GM15510 (cell line): ENCODE measurements around the gene NECAP2.

Source experiments
- POLR2A ChIP-seq: IDR thresholded peaks from 3 replicates; pipeline ENCODE4 v1.6.1; 2011; ENCODE audit warnings: borderline replicate concordance; ENCODE audit not compliant: insufficient read length; ENCODE audit errors: extremely low read depth

Gene NECAP2

GRCh38 chr1:16442941-16443340 lies 2.4 kb downstream of the NECAP2 start:
- TF ChIP-seq POLR2A: no peak

GRCh38 chr1:16443975-16444770 lies 3.6 kb downstream of the NECAP2 start:
- TF ChIP-seq POLR2A: no peak

- TF ChIP-seq POLR2A: no peak
Measured at GRCh38 chr1:16445052-16445451, 4.5 kb downstream of the NECAP2 start.

DNA sequence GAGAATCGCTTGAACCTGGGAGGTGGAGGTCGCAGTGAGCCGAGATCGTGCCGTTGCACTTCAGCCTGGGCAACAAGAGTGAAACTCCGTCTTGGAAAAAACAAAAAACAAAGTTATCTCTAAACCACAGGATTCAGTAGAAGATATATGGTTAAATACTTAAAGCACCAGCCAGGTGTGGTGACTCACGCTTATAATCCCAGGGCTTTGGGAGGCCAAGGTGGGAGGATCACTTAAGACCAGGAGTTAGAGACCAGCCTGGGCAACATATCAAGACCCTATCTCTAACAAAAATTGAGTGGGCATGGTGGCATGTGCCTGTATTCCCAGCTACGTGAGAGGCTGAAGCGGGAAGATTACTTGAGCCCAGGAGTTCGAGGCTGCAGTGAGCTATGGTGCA lies 5.6 kb downstream of the NECAP2 start:
- TF ChIP-seq POLR2A: no peak

- TF ChIP-seq POLR2A: no peak
Measured at GRCh38 chr1:16447641-16448040, 7.1 kb downstream of the NECAP2 start.

DNA sequence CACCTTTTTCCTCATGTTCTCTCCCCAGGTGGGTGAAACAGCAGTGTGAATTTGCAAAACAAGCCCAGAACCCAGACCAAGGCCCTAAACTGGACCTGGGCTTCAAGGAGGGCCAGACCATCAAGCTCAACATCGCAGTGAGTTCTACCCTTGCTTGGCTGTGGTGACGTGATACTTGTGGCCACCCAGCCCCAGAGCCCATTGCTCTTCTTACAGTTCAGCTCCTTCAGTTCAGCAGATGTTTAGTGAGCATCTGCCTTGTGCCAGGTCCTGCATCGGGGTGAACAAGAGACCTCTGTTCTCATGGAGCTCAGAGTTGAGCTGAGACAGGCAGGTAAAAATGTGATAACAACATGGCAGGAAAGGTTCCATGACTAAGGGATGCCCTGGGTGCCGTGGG lies 8.5 kb downstream of the NECAP2 start:
- no peak for TF ChIP-seq POLR2A

- TF ChIP-seq POLR2A: no peak
Measured at GRCh38 chr1:16449666-16450065, 9.1 kb downstream of the NECAP2 start.

DNA sequence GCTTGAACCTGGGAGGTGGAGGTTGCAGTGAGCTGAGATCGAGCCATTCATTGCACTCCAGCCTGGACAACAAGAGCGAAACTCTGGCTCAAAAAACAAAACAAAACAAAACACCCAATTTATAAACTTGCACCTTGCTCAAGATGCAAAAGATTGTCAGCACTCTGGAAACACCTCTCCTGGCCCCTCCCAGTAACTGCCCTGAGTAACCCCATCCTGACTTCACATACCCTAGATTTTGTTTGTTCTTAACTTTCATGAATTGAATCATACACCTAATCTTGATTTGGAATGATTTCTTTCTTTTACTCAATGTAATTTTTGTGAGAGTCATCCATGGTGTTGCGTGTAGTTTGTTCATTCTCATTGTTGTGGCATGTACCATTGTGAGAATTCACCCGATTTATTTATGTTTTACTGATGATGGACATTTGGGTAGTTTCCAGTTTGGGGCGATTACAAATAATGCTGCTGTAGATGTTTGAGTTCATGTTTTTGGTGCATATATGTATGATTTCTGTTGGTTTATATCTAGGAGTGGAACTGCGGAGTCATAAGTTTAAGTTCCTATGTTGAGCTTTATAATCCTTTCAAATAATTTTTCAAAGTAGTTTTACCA lies 10.4 kb downstream of the NECAP2 start:
- TF ChIP-seq POLR2A: no peak

GRCh38 chr1:16451841-16452528 lies 11.5 kb downstream of the NECAP2 start:
- TF ChIP-seq POLR2A: no peak

- TF ChIP-seq POLR2A: no peak
Measured at GRCh38 chr1:16458831-16459230, 18.3 kb downstream of the NECAP2 start.

DNA sequence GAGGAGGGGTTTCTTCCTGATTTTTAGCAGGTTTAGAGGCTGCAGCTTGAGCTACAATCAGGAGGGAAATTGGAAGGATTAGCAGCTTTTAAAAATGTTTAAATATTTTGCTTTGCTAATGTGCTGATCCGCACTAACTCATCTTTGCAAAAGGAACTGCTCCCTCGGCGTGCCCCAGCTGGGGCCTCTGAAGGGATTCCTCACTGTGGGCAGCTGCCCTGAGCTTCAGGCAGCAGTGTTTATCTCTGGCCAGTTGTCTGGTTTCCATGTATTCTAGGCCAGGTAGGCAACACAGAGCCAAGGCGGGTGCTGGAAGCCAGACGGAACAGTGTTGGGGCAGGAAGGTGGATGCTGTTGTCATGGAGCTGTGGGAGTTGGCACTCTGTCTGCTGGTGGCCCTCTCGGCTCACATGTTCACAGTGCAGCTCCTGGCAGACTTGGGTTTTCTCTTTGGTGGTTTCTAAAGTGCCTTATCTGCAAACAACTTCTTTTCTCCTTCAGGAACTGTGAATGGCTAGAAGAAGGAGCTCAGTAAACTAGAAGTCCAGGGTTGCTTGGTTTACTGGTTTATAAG lies 18.9 kb downstream of the NECAP2 start:
- no peak for TF ChIP-seq POLR2A

DNA sequence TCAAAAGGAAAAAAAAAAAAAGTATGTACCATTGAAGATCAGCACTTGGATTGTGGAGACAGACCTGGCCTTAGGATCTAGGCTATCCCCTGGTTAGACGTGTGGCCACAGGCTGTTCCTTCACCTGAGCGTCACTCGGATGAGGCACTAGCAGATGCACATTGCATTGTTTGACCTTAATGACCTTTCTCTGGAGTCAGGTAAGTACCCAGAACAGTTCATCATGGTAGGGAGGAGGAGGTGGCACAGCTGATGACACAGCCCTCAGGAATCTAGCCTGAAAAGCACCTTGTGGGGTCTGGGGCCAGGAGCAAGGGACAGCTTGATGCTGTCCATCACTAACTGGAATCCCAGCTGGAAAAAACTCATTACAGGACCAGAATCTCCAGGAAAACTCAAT lies 21.2 kb downstream of the NECAP2 start:
- TF ChIP-seq POLR2A: no peak

DNA sequence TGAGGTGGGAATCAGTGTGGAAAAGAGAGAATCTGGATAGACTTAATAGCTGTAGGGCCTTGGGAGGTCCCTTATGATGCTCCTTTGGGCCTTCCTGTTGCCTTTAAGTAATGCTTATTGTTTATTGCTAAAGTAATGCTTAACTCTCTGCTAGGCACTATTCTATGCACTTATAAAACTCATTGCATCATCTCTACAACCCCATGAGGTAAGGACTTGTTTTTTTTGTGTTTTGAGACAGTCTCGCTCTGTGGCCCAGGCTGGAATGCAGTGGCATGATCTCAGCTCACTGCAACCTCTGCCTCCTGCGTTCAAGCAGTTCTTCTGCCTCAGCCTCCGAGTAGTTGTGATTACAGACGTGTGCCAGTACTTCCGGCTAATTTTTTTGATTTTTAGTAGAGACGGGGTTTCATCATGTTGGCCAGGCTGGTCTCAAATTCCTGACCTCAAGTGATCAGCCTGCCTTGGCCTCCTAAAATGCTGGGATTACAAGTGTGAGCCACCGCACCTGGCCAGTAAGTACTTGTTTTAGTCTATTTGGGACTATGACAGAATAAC lies 22.3 kb downstream of the NECAP2 start:
- no peak for TF ChIP-seq POLR2A

DNA sequence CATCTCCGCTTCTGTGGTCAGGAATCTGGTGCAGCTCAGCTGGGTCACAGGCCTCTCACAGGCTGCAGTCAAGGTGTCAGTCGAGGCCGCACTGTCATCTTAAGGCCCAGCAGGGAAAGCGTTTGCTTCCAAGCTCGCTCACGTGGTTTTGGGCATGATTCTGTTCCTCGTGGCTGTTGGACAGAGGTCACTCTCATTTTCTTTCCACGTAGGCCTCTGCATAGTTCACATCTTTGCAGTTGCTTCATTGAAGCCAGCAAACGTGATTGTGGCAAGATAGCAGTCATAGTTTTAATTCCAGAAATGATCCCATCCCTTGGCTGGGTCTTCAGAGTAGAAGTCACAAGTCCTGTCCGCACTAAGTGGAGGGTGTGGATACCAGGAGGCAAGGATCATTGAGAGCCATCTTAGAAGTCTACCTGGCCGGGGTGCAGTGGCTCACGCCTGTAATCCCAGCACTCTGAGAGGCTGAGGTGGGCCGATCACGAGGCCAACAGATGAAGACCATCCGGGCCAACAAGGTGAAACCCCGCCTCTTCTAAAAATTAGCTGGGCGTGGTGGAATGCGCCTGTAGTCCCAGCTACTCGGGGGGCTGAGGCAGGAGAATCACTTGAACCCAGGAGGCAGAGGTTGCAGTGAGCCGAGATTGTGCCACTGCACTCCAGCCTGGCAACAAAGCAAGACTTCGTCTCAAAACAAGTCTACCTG lies 24.5 kb downstream of the NECAP2 start:
- no peak for TF ChIP-seq POLR2A

DNA sequence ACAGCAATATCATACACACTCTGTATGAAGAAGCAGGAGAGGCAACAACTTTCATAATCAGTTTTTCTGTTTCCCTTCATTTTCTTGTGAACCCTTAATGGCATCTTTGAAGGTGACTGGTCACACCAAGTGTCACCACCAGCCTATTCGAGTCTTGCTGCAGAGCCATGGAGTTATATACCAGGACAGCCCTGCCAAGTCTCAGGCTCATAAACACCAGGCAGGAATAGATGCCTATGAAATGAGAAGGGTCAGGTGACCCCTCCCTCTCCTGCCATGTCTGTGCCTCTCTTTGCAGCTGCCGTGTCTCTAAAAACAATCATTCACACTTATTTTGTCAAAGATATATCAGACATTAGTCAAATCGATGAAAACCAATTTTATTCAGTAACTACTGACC lies 28.0 kb downstream of the NECAP2 start:
- no peak for TF ChIP-seq POLR2A

DNA sequence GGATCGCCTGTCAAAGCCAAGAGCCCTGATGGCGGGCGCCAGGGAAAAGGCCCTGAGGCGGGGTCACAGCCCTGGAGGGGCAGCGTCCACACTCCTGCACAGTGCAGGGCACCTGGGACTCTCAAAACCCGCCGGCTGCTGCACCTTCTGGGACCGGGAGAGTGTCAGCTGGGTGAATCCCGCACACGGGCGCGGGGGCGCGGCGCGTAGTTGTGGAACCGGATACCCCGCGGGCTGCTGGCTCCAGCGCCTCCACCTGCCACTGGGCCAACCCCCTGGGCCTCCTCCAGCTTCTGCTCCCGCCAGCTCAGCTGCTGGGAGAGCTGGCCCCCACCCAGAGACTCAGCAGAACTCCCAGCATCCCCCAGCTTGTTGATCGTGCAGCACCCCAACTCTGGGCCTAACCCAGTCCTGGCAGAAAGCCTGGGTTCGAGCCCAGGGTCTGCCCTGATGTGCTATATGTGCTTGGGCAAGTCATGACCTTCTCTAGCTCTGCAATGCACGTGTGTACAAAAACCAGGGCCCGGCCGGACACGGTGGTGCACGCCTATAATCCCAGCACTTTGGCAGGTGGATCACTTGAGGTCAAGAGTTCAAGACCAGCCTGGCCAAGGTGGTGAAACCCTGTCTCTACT lies 33.8 kb downstream of the NECAP2 start:
- TF ChIP-seq POLR2A: no peak
